ENCODE results near the gene PDE6G. TPM values are rescaled to one million over a fixed set of nuclear protein-coding genes. Genes with fewer than 3 reads are reported as not detected.
A peak's percentile ranks its signal among the peaks of the same experiment; 100 is the strongest.

PDE6G gene
- total RNA-seq, 1 experiment from 2014 or later, result not detected

GRCh38 chr17:81603846-81604610 lies 52.3 kb downstream of the PDE6G start:
- DNase-seq (ENCODE audit: low spot score), result no peak
- in situ Hi-C loops (cut with HindIII; ENCODE audit: low sequenced_read_pairs), result no loop called here

DNA sequence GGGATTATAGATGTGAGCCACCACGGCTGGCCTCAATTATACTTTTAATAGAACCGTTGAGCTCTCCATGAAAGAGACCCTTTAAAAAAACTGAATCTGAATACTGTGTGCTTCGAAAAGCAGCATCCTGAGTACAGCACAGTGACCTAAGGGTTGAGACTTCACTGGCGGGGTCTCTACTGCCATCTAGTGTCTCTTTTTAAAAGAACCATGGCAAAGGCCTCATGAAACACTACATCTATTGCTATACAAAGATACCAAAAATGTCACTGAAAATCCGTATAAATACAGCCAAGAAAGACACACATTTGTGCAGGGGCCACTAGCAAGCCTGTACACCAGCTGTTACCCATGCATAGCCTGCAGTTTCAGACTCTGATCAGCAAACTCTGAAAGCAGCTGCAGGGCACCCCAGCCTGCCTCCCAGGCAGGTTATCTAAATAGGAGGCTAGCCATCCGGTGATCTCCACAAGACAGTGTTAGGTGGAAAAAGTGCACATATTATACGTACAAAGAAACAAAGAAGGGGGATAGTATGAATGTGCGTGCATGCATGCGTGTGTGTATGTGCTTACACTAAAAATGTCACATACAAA lies 54.7 kb downstream of the PDE6G start:
- in situ Hi-C loops (cut with HindIII; ENCODE audit: low sequenced_read_pairs), result no loop called here
- peak; percentile 83 for DNase-seq (ENCODE audit: low spot score)

Other genes starting within 250 kb of the PDE6G start
- 5,595 and 6,819 TPM in 2 replicates for gene ACTG1, start 143.7 kb downstream of the PDE6G start, total RNA-seq (2014; rRNA removed; shearing (Covaris generic))
- gene FSCN2, start 128.2 kb downstream of the PDE6G start, total RNA-seq (2014; rRNA removed; shearing (Covaris generic)), result 0.80 and 1.4 TPM in 2 replicates
- 37.1 and 44.6 TPM in 2 replicates for gene FAAP100, start 104.2 kb downstream of the PDE6G start, total RNA-seq (2014; rRNA removed; shearing (Covaris generic))
- gene NPLOC4, start 19.4 kb downstream of the PDE6G start, total RNA-seq (2014; rRNA removed; shearing (Covaris generic)), result 110 and 120 TPM in 2 replicates
- 66.8 and 98.7 TPM in 2 replicates for gene TSPAN10, start 19.3 kb downstream of the PDE6G start, total RNA-seq (2014; rRNA removed; shearing (Covaris generic))
- 81.2 and 118 TPM in 2 replicates for gene OXLD1, start 10.1 kb upstream of the PDE6G start, total RNA-seq (2014; rRNA removed; shearing (Covaris generic))
- gene CCDC137, start 10.2 kb upstream of the PDE6G start, total RNA-seq (2014; rRNA removed; shearing (Covaris generic)), result 32.0 and 35.8 TPM in 2 replicates
- gene ARL16, start 27.3 kb upstream of the PDE6G start, total RNA-seq (2014; rRNA removed; shearing (Covaris generic)), result 64.2 and 77.4 TPM in 2 replicates
- gene HGS, start 27.5 kb upstream of the PDE6G start, total RNA-seq (2014; rRNA removed; shearing (Covaris generic)), result 85.0 and 88.7 TPM in 2 replicates
- 238 and 244 TPM in 2 replicates for gene MRPL12, start 46.8 kb upstream of the PDE6G start, total RNA-seq (2014; rRNA removed; shearing (Covaris generic))
- gene SLC25A10, start 55.7 kb upstream of the PDE6G start, total RNA-seq (2014; rRNA removed; shearing (Covaris generic)), result 72.3 and 73.9 TPM in 2 replicates
- 0.61 TPM in 1 of 2 replicates, not detected in the other for gene GCGR, start 147.6 kb upstream of the PDE6G start, total RNA-seq (2014; rRNA removed; shearing (Covaris generic))
- 130 and 133 TPM in 2 replicates for gene MCRIP1, start 176.7 kb upstream of the PDE6G start, total RNA-seq (2014; rRNA removed; shearing (Covaris generic))
- gene PPP1R27, start 178.5 kb upstream of the PDE6G start, total RNA-seq (2014; rRNA removed; shearing (Covaris generic)), result 0.31 TPM in 1 of 2 replicates, not detected in the other
- gene P4HB, start 204.0 kb upstream of the PDE6G start, total RNA-seq (2014; rRNA removed; shearing (Covaris generic)), result 310 and 320 TPM in 2 replicates
- gene ARHGDIA, start 214.8 kb upstream of the PDE6G start, total RNA-seq (2014; rRNA removed; shearing (Covaris generic)), result 183 and 209 TPM in 2 replicates
- 379 and 407 TPM in 2 replicates for gene ALYREF, start 235.0 kb upstream of the PDE6G start, total RNA-seq (2014; rRNA removed; shearing (Covaris generic))
- 194 and 216 TPM in 2 replicates for gene ANAPC11, start 235.2 kb upstream of the PDE6G start, total RNA-seq (2014; rRNA removed; shearing (Covaris generic))
- gene NPB, start 245.7 kb upstream of the PDE6G start, total RNA-seq (2014; rRNA removed; shearing (Covaris generic)), result 0.41 and 0.74 TPM in 2 replicates

Data from G401 (cell line).